NCI-H446 treated with DMSO at 0.1 percent for 48 hours (cell line): Measurements from ENCODE around the gene MAP3K2.
"Not testable (repeated sequence)": the region's sequence is repeated elsewhere in the genome, so short reads cannot be mapped to it uniquely, and the experiment has no call there.

Experiments
- DNase-seq: peaks from one replicate; lab custom pipeline; 2025; lab: John Stamatoyannopoulos, UW

Gene MAP3K2

DNA sequence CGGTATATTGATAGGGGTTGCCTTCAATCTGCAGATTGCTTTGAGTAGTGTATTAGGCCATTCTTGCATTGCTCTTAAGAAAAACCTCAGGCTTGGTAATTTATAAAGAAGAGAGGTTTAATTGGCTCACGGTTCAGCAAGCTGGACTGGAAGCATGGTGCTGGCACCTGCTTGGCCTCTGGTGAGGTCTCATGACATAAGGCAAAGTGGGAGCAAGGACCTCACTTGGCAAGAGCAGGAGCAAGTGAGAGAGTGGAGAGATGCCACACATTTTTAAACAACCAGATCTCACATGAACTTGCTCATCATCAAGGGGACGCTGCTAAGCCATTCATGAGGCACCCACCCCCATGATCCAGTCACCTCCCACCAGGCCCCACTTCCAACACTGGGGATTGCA lies 4.9 kb downstream of the MAP3K2 start:
- peak; percentile 48 for DNase-seq

DNA sequence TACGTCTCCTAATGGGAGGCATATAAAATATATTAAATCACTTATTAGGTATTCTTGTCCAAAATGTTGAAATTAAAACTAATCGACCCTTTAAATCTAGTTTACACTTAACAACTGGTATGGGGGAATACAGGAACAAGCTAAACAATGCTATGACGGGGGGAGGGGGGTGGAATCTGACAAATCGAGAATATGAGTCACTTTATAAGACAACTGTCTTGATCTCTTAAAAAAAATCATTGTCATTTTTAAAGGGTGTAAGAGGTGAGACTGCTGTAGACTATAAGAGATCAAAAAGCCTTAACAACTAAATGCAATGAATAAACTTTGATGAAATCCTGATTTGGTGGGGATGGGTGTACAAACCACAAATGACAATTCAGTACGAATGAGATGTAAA lies 6.0 kb downstream of the MAP3K2 start:
- DNase-seq: no peak

DNA sequence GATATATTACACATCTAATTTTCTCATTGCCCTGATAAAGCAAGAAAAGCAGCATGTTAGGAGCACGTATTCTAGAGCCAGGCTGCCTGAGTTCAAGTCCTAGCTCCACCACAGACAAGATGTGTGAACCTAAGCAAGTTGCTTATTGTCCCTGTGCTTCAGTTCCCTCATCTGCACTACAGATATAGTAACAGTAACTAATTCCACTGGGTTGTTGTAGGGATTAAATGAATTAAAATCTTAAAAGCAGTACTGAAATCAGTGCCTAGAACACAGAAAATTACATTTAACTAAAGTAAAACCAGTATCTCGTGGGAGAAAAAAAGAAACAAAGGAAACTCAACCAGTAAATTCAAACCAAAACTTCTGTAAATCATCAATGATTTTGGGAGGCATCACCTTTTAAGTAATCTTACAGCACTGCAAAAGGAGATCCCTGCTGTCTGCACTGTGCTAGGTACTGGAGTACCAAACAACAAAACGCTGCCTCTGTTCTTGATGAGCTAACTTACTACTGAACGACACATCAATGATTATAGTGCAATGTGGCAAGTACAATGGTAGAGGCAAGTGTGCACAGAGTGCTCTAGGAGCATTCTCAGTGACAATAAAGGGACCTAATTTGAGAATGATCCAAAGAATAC lies 7.9 kb downstream of the MAP3K2 start:
- DNase-seq: no peak

DNA sequence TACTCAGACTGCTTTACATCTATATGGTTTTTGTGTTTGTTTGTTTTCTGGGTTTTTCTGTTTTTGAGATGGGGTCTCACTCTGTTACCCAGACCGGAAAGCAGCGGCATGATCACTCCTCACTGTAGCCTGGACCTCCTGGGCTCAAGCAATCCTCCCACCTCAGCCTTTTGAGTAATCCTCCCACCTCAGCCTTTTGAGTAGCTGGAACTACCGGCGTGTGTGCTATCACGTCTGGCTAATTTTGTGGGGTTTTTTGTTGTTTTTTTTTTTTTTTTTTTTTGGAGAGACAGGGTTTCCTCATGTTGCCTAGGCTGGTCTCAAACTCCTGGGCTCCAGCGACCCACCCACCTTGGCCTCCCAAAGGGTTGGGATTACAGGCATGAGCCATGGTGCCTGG lies 9.1 kb downstream of the MAP3K2 start:
- DNase-seq: no peak

DNA sequence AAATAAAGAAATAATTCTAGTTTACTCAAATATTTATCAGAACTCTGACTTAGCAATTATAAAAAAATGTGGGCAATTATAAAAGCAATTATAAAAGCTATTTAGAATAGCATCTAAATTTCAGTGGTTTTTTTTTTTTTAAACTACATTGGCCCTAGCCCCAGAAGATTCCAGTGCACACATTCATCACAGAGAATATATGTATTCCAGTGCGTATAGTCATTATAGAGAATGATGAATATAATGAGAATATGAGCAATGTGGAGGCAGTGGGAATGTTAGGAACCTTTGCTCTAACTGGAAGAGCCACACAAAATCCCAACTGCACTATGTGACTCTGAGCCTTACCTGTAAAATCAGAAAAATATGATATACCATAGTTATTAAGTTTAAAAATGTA lies 10.5 kb downstream of the MAP3K2 start:
- DNase-seq: no peak

DNA sequence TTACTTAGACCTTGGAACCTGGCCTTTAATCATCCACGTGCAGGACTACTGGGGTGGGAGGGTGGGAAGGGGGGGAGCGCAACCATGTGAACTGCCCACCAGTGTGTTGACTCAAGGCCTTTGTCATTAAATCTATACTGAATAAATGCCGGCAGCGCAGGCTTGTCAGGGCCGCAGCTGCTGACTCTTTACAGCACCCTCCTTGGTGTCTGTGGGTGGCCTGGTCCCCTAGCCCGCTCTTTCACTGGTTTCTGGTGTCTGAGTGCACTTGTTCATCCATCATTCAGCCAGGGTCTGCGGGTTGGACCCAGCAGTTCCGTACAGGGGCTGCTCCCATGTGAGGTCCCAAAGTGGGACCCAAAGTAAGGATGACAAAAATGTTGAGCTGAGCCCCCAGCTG lies 11.5 kb downstream of the MAP3K2 start:
- no peak for DNase-seq

DNA sequence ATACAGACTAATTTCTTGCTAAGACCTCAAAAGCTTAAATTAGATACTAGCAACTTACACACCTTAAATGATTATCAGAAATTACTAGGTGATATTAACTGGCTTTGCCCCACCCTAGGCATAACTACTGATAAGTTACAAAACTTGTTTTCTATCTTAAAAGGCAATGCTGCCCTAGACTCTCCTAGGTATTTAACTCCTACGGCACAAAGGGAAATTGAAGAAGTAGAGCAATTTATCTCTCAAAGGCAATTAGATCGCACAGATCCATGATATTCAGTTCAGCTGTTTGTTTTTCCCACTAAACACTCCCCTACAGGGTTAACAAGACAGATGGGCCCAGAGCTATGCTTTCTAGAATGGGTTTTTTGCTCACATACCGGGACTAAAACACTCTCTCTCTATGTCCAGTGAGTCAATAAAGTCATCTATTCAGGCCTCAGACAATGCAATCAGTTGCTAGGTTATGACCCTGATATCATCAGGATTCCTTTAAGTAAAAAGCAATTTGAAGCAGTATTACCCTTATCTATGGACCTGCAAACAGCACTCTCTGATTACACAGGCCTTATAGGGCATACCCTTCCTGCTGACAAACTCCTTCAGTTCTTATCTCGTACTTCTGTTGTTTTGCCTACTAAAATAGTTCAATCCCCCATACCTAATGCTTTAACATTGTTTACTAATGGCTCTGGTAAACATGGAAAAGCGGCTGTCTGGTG lies 14.3 kb downstream of the MAP3K2 start:
- no peak for DNase-seq

DNA sequence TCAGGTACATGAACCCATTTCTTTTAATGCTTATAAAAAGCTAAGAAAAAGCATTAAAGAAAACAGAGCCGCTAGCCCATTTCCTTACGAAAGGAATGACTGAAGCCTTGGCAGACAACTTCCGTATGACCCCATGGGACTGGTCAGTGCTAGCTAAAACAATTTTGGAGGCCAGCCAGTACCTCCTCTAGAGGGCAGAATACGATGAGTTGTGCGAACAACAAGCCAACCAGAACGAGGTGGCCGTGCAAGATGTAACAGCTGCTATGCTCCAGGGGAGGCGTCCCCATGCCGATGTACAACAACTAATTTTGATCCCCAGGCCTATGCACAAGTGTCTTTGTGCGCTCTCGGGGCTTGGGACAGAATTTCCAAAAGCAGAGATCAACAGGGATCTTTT lies 16.7 kb downstream of the MAP3K2 start:
- DNase-seq: no peak

DNA sequence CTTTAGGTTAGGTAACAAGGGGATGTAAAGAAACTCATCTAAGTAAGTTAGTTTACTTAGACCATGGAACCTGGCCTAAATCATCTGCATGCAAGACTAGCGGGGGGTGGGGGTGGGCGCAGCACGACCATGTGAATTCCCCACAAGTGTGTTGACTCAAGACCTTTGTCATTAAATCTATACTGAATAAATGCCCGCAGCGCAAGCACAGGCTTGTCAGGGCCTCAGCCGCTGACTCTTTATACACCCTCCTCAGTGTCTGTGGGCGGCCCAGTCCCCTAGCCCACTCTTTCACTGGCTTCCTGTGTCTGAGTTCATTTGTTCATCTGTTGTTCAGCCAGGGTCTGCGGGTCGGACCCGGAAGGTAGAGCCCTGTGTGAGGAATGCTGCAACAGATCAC lies 17.8 kb downstream of the MAP3K2 start:
- no peak for DNase-seq

DNA sequence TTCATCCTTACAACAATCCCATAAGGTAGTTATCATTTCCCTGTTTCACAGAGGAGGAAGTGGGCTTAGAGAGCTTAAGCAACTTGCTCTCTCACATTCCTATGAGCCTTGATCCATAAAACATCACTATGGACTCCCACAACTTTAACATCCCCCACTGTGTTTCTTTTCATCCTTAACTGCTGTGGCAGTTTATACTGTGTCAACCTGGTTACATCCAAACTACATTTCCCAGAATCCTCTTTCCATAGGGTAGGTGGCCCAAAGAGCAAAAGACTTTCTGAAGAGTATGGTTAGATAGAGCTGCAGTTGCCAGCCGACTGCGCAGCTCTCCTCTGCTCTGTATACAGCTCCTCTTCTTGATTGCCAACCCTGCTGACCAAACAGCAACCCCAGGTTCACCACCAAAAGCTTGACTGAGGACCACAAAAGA lies 22.5 kb downstream of the MAP3K2 start:
- no peak for DNase-seq

DNA sequence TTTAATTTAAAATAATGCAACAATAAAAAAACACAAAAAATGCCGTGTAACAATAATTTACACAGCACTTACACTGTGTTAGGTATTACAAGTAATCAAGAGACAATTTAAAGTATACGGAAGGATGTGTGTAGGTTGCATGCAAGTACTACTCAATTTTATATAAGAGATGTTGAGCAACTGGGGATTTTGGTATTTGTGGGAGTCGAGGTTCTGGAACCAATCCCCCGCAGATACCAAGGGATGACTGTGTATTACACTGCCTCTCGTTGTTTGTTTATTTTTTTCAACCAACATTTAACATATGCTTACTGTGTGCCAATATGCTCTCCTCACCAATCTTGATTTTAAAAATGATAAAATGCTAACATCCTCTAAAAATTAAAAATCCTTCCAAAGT lies 24.8 kb downstream of the MAP3K2 start:
- no peak for DNase-seq

DNA sequence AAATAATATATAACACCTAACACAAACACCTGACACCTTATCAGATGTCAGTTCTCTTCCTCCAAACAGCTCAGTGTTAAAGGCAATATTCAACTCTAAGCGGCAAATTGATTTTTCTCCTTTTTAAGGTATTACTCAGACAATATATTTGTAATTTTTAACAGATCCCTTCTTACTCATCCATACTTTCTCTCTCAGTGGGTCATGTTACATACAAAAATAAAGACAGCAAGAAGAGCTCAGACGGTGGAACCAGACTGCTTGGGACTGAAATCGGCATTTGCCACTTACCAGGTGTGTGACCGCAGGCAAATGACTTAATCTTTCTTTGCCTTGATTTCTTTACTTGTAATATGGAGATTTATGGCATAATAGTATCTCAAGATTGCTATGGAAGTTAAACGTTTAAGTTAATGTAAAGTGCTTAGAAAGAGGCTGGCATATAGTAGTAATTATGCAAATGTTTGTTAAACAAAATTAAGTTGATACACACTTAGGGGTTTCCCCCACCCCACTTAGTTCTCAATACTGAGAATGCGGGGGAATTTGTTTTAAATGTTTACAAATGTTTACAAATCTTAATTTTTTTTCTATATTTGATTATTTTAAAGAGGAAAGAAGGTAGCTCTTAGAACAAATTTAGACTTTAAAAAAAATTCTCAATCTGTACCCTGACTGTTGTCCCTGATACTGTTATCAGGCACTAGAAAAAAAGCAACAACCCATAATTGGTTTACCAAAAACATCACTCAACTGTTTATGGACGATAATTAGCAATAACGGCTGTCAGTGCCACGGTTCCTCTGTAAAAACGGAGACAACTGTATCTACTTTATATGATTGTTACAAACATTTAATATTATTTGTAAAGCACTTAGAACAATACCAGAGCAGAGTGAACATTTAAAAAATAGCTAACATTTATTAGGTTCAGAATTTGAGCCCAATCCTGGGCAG lies 25.6 kb downstream of the MAP3K2 start:
- DNase-seq: no peak

DNA sequence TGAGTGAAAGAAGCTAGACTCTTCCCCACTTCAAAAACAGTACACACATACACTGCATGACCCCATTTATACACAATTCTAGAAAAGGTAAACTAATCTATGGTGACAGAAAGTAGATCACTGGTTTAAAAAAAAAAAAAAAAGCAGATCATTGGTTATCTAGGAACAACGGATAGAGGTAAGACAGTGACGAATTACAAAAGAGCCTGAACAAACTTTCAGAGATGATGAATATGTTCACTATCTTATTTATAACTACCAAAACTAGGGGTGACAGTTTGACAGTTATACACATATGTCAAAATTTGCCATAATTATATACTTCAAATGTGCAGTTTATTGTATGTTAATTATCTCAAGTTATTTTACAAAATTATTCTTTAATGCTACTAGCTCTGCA lies 27.5 kb downstream of the MAP3K2 start:
- no peak for DNase-seq

DNA sequence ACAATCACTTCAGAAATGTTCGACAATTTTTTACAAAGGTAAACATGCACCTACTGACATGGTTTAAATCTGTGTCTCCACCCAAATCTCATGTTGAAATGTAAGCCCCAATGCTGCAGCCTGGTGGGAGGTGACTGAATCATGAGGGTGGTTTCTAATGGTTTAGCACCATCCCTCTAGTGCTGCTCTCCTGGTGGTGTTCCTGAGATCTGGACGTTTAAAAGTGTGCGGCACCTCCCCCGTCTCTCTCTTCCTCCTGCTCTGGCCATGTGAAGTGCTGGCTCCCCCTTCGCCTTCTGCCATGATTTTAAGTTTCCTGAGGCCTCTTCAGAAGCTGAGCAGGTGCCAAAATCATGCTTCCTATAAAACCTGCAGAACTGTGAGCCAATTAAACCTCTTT lies 28.3 kb downstream of the MAP3K2 start:
- DNase-seq: no peak

DNA sequence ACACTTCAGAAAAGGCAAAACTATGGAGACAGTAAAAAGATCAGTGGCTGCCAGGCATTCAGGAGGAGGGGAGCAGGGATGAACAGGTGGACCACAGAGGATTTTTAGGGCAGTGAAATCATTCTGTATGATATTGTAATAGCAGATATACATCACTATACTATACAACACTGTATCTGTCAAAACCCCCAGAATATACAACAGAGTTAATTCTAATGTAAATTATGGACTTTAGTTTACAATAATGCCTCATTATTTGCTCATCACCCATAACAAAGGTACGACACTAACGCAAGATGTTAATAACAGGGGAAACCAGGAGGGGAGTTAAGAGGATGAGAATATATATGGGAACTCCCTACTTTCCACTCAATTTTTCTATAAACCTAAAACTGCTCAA lies 28.8 kb downstream of the MAP3K2 start:
- no peak for DNase-seq

DNA sequence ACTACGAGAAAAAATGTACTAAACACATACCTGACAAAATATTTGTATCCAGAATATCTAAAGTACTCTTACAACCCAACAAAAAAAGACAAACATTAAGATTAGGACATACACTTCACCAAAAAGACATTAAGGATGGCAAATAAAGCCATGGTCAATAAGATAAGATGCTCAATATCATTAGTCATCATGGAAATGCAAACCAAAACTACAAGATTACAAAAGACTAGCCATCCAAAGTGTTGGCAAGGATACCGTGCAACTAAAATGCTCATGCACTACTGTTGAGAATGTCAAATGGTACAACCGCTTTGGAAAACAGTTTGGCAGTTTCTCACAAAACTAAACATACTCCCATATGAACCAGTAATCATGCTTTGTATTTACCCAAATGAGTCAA lies 29.7 kb downstream of the MAP3K2 start:
- no peak for DNase-seq

DNA sequence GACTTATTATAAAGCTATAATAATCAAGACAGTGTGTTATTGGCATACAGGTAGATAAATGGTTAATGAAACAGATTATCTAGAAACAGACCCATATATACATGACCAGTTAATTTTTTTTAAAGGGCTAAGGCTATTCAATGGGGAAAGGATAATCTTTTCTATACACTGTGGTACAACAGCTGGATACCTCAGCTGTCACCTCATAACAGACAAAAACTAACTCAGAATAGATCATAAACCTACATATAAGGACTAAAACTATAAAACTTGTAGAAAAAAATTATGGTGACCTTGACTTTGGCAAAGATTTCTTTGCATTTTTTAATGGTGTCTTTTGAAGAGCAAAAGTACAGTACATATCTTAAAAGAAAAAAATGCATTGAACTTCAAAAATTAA lies 30.2 kb downstream of the MAP3K2 start:
- no peak for DNase-seq

DNA sequence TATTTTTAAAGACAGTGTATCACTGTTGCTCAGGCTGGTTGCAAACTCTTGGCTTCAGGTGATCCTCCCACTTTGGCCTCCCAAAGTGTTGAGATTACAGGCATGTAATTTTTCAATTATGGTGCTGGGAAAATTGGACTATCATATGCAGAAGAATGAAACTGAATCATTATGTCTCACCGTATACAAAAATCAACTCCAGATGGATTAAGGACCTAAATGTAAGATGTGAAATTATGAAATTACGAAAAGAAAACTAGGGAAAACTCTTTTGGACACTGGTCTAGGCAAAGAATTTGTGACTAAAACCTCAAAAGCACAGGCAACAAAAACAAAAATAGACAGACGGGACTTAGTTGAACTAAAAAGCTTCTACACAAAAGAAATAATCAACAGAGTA lies 31.2 kb downstream of the MAP3K2 start:
- DNase-seq: no peak

DNA sequence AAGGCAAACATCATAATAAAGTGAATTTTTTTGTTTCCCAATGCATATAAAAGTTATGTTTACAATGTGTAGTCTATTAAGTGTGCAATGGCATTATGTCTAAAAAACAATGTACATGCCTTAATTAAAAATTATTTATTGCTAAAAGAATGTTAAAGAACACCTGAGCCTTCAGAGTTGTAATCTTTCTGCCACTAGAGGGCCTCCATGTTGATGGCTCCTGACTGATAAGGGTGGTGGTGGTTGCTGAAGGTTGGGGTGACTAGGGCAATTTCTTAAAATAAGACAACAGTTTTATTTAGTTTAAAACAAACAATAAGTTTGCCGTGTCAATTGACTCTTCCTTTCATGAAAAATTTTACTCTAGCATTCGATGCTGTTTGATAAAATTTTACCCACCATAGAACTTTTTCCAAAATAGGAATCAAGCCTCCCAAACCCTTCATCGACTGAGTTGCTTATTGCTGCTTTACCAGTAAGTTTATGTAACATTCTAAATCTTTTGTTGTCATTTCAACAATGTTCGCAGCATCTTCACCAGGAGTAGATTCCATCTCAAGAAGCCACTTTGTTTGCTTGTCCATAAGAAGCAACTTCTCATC lies 32.3 kb downstream of the MAP3K2 start:
- DNase-seq: no peak

DNA sequence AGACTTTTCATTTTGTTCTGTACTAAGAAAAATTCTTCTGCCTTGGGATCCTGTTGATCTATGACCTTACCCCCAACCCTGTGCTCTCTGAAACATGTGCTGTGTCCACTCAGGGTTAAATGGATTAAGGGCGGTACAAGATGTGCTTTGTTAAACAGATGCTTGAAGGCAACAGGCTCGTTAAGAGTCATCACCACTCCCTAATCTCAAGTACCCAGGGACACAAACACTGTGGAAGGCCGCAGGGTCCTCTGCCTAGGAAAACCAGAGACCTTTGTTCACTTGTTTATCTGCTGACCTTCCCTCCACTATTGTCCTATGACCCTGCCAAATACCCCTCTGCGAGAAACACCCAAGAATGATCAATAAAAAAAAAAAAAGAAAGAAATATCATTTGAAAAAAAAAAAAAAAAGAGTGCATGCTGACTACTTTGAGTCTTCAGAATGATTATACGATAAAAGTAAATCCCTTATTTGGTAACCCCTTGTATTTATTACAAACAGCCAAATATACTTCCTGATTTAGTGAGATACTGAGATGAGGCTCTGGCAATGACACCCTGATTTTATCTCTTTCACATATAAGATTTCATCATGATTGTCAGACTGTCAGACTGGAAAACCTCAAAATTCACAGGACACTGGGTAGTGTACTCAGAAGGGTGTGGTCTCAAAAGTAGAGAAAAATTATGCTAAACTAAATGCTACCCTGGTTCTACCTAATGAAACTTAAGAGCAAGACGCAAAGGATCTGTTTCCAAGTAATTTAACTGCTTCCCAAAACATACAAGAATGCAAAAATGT lies 33.7 kb downstream of the MAP3K2 start:
- not testable (repeated sequence) for DNase-seq

DNA sequence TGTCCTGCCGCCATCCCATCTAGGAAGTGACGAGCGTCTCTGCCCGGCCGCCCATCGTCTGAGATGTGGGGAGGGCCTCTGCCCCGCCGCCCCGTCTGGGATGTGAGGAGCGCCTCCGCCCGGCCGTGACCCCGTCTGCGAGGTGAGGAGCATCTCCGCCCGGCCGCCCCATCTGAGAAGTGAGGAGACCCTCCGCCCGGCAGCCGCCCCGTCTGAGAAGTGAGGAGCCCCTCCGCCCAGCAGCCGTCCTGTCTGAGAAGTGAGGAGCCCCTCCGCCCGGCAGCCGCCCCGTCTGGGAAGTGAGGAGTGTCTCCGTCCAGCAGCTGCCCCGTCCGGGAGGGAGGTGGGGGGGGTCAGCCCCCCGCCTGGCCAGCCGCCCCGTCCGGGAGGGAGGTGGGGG lies 34.6 kb downstream of the MAP3K2 start:
- not testable (repeated sequence) for DNase-seq

DNA sequence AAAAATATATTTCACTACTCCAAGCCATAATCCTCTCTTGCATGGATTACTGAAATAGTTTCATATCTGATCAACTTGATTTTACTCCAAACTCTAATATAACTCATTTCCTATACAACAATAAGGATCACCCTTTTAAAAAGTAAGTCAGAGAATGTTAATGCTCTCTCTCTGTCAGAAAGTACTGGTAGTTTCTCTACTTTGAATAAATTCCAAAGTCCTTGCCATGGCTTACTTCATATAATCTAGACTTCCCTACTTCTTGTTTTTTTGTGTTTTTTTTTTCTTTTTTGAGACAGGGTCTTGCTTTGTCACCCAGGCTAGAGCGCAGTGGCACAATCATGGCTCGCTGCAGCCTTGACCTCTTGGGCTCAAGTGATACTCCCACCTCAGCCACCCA lies 36.2 kb downstream of the MAP3K2 start:
- DNase-seq: no peak
